ENCODE results near the gene GRIN1.

GRIN1 gene

GRCh38 chr9:137180491-137180890, 41.5 kb downstream of the GRIN1 start:
- no peak for DNase-seq

- DNase-seq, result no peak
Measured at GRCh38 chr9:137181680-137182079, 42.7 kb downstream of the GRIN1 start.

GRCh38 chr9:137182836-137183235, 43.9 kb downstream of the GRIN1 start:
- no peak for DNase-seq

GRCh38 chr9:137183980-137184595, 45.1 kb downstream of the GRIN1 start:
- no peak for DNase-seq

- no peak for DNase-seq
Measured at GRCh38 chr9:137184881-137185660, 46.1 kb downstream of the GRIN1 start.

GRCh38 chr9:137185921-137186320, 47.0 kb downstream of the GRIN1 start:
- no peak for DNase-seq

- DNase-seq, result no peak
Measured at GRCh38 chr9:137186385-137186784, 47.4 kb downstream of the GRIN1 start.

GRCh38 chr9:137187386-137187785, 48.4 kb downstream of the GRIN1 start:
- DNase-seq, result no peak

- no peak for DNase-seq
Measured at GRCh38 chr9:137188086-137188489, 49.1 kb downstream of the GRIN1 start.

- DNase-seq, result peak; percentile 92
Measured at GRCh38 chr9:137188490-137189296, 49.7 kb downstream of the GRIN1 start, which contains the start of the genes ANAPC2 and SSNA1. TSS of gene ANAPC2 (minus strand) at chr9:137188560. CDS start at chr9:137188532, 28 bp downstream. TSS of gene SSNA1 (plus strand) at chr9:137188676. CDS start at chr9:137188727, 51 bp downstream.

- no peak for DNase-seq
Measured at GRCh38 chr9:137189297-137190295, 50.6 kb downstream of the GRIN1 start.

GRCh38 chr9:137190315-137190856, 51.4 kb downstream of the GRIN1 start:
- DNase-seq, result no peak

GRCh38 chr9:137191245-137191644, 52.3 kb downstream of the GRIN1 start:
- no peak for DNase-seq

- no peak for DNase-seq
Measured at GRCh38 chr9:137191691-137192447, 52.9 kb downstream of the GRIN1 start.

- DNase-seq, result no peak
Measured at GRCh38 chr9:137192448-137192780, 53.5 kb downstream of the GRIN1 start.

- no peak for DNase-seq
Measured at GRCh38 chr9:137192859-137193258, 53.9 kb downstream of the GRIN1 start.

GRCh38 chr9:137193771-137194170, 54.8 kb downstream of the GRIN1 start:
- DNase-seq, result no peak

GRCh38 chr9:137194388-137194787, 55.4 kb downstream of the GRIN1 start:
- DNase-seq, result no peak

GRCh38 chr9:137194909-137195308, 56.0 kb downstream of the GRIN1 start:
- DNase-seq, result no peak

GRCh38 chr9:137195525-137196220, 56.7 kb downstream of the GRIN1 start:
- DNase-seq, result no peak
